Epithelial cell of esophagus (primary cell): Measurements from ENCODE around the gene MMP11.

ENCODE experiments used
- DNase-seq: peaks from one replicate; pipeline ENCODE4 v3.0.0; 2010; ENCODE audit warnings: low read depth
- H3K4me3 ChIP-seq: 2 replicates; pipeline ENCODE4 v1.5.1; 2011; ENCODE audit warnings: mild to moderate bottlenecking, low read length, control low read depth
- CTCF ChIP-seq: IDR thresholded peaks from 2 replicates; pipeline ENCODE4 v1.5.1; 2011; ENCODE audit warnings: low read depth, mild to moderate bottlenecking, low read length, control low read depth, inconsistent platforms; ENCODE audit not compliant: insufficient read depth; ENCODE audit errors: missing control alignments

Gene MMP11

DNA sequence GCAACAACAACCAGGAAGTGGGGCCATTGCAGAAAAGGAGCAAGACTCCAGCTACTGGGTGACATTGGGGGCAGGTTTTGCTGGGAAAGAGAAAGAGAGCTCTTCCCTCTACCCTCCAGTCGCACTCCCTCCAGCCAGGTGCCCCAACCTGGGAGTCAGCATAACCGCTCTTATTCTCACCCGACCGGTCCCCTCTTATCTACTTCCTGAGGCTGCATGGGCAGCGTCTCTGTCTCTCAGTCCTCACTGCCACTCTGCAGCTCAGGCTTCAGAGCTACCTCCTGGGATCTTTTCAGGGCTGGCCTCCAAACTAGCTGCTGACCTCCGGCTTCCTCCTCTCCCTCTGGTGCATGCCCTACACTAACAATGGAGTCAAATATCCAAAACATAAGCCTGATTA is 26.9 kb upstream of the MMP11 start:
- TF ChIP-seq CTCF: no peak
- no peak for DNase-seq
- H3K4me3 ChIP-seq: no peak overlapping the region

DNA sequence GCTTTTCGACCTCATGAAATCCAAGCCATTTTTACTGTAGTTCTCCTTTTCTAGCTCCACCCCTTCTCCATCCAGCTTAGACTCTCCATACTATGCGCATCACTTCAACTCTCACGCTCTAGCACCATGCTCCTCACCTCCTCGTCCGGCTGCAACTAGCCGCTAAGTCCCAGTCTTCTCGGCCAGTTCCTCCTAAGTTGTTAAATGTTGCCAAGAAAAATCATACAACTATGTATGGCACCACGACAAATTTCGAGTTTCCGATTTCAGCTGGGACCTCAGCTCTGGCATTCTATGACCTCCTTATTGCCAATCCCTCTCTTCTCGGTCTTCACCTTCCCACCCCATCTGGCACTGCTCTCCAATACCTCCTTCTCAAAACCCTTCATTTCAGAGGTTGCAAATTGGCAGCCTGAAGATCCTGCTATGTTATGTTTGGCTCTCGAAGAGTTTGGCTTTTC is 22.8 kb upstream of the MMP11 start:
- no peak for DNase-seq
- H3K4me3 ChIP-seq: peak overlapping the region; percentile 70
- no peak for TF ChIP-seq CTCF

GRCh38 chr22:23750367-23750713 is 22.3 kb upstream of the MMP11 start:
- peak overlapping the region; percentile 70 for H3K4me3 ChIP-seq
- no peak for TF ChIP-seq CTCF
- DNase-seq: no peak

- H3K4me3 ChIP-seq: peak within 1 kb of the TSS; percentile 80
- DNase-seq: peak; percentile 94
- no peak for TF ChIP-seq CTCF
Measured at GRCh38 chr22:23750714-23751440, 21.8 kb upstream of the MMP11 start, which contains the start of gene ZNF70. Gene ZNF70 (minus strand): TSS chr22:23751112. CDS start chr22:23745140, 5,972 bp downstream.

GRCh38 chr22:23751441-23751996 is 21.1 kb upstream of the MMP11 start:
- no peak for DNase-seq
- TF ChIP-seq CTCF: no peak
- peak overlapping the region; percentile 80 for H3K4me3 ChIP-seq

- H3K4me3 ChIP-seq: no peak overlapping the region
- no peak for TF ChIP-seq CTCF
- DNase-seq: no peak
Measured at GRCh38 chr22:23752090-23752691, 20.5 kb upstream of the MMP11 start.
